ENCODE measurements around the gene CD151.

CD151 gene

DNA sequence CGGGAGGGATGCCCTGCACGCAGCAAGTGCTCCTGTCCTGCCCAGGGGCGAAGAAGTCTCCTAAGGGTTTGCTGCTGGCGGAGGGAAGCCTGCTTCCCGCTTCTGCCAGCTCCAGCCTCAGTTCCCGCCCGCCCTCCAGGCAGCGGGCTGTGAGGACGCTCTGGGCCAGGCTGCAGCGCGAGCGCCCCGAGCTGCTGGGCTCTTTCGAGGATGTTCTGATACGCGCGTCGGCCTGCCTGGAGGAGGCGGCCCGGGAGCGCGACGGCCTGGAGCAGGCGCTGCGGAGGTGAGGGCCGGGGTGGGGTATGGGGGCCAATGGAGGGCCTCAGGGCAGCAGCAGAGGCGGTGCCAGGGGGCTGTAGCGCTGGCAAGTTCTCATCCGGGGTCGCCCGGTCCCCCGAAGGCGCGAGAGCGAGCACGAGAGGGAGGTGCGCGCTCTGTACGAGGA, 2.9 kb upstream of the CD151 start:
- TF ChIP-seq FOXP2 (optimal IDR thresholded peaks at IDR 0.05; ENCODE audit: borderline replicate concordance, extremely low read depth, extremely low read length, insufficient read depth): no peak
- TF ChIP-seq, protein P1, sequence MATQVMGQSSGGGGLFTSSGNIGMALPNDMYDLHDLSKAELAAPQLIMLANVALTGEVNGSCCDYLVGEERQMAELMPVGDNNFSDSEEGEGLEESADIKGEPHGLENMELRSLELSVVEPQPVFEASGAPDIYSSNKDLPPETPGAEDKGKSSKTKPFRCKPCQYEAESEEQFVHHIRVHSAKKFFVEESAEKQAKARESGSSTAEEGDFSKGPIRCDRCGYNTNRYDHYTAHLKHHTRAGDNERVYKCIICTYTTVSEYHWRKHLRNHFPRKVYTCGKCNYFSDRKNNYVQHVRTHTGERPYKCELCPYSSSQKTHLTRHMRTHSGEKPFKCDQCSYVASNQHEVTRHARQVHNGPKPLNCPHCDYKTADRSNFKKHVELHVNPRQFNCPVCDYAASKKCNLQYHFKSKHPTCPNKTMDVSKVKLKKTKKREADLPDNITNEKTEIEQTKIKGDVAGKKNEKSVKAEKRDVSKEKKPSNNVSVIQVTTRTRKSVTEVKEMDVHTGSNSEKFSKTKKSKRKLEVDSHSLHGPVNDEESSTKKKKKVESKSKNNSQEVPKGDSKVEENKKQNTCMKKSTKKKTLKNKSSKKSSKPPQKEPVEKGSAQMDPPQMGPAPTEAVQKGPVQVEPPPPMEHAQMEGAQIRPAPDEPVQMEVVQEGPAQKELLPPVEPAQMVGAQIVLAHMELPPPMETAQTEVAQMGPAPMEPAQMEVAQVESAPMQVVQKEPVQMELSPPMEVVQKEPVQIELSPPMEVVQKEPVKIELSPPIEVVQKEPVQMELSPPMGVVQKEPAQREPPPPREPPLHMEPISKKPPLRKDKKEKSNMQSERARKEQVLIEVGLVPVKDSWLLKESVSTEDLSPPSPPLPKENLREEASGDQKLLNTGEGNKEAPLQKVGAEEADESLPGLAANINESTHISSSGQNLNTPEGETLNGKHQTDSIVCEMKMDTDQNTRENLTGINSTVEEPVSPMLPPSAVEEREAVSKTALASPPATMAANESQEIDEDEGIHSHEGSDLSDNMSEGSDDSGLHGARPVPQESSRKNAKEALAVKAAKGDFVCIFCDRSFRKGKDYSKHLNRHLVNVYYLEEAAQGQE (IDR thresholded peaks at IDR 0.05; ENCODE audit: insufficient read depth in 1 of 2, low read depth in 2 of 2, low read length in 2 of 2): no peak
- TF ChIP-seq TAF1 (IDR thresholded peaks at IDR 0.05; ENCODE audit: borderline replicate concordance, insufficient read depth, low read length): no peak
- TF ChIP-seq POLR2AphosphoS5 (IDR thresholded peaks at IDR 0.05; ENCODE audit: low read depth, low read length): no peak
- TF ChIP-seq SIN3A (IDR thresholded peaks at IDR 0.05; ENCODE audit: borderline replicate concordance, insufficient read depth, low read length): no peak

DNA sequence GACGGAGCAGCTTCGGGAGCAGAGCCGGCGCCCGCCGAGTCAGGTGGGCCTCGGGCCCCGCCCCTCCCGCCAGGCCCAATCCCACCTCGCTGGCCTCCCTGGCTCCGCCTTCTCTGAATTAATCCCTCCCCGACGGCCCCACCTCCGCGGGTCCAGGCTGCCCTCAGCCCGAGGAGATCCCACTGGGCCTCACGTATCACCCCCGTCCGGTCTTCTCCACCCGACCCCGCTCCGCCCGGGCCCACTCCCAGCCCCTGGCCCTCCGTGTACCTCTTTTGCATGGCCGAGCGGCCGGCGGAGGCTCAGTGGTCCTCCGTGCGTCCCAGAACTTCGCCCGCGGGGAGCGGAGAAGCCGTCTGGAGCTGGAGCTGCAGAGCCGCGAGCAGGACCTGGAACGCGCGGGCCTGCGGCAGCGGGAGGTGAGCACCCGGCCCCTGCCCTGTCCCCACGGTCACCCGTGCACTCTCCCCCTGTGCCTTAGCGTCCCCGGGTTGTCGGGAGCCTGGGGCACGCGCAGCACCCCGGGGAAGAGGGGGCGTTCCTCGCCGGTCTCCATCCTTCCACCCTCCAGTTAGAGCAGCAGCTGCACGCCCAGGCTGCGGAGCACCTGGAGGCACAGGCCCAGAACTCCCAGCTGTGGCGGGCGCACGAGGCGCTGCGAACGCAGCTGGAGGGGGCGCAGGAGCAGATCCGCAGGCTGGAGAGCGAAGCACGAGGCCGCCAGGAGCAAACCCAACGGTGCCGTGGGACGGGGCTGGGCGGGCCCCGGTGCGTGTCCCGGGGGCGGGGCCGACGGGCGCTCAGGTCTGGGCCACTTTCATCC, 2.2 kb upstream of the CD151 start:
- TF ChIP-seq SIN3A (IDR thresholded peaks at IDR 0.05; ENCODE audit: borderline replicate concordance, insufficient read depth, low read length) (no peak), POLR2AphosphoS5 (IDR thresholded peaks at IDR 0.05; ENCODE audit: low read depth, low read length) (no peak), TAF1 (IDR thresholded peaks at IDR 0.05; ENCODE audit: borderline replicate concordance, insufficient read depth, low read length) (no peak), FOXP2 (optimal IDR thresholded peaks at IDR 0.05; ENCODE audit: borderline replicate concordance, extremely low read depth, extremely low read length, insufficient read depth) (no peak)
- TF ChIP-seq, protein P1 (IDR thresholded peaks at IDR 0.05; ENCODE audit: insufficient read depth in 1 of 2, low read depth in 2 of 2, low read length in 2 of 2): no peak

DNA sequence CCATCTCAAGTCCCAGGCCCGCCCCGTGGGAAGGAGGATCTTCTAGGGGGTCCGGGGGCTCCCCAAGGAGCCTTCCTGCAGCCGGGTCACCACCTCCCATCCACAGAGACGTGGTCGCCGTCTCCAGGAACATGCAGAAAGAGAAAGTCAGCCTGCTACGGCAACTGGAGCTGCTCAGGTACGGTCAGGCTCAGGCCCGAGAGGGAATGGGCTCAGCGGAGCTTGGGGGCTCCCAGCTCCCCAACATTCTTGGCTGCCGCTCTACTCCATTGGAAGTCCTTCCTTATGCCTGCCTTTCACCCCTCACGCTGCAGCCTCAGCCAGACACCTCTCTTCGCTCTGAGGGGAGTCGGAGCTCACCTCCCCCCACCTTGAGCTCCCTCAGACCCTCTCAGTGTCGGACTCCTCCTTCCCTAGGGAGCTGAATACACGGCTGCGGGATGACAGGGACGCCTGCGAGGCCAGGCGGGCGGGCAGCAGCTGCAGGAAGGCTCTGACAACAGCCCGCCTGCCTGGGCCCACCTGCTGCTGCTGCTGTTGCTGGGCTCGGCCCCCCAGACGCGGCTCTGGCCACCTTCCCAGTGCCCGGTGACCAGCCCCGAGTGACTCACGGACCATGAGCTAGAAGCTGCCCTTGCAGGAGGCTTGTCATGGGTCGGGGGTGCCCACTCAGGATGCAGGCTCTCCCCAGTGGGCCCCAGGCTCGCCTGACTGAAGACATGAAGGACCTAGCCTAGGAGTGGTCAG, 1.5 kb upstream of the CD151 start:
- TF ChIP-seq SIN3A (IDR thresholded peaks at IDR 0.05; ENCODE audit: borderline replicate concordance, insufficient read depth, low read length): no peak
- TF ChIP-seq FOXP2 (optimal IDR thresholded peaks at IDR 0.05; ENCODE audit: borderline replicate concordance, extremely low read depth, extremely low read length, insufficient read depth): no peak

DNA sequence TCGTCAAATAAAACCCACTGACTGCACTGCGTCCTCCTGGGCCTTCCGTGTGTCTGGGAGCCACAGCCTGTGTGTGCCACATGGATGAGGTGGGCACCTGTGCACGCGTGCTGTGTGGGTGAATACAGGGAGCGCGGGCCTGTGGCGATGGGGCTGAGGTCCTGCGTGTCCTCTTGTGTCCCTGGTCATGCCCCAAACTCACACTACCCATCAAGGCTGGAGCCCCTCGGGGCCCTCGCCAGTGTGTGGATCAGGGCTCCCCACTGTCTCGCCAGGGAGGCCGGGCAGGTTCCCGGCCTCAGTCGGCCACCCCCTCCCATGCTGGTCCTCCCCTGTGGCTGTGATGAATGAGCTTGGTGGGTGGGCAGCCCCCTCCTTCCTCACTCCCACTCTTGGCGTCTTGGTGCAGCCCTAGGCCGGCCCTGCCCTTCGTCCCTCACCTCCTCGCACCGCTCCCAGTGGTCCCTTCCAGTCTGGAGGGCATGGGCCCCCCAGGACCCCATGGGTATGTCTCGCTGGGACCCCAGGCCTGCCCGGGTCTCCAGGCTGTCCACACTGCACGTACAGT, 707 bp upstream of the CD151 start:
- TF ChIP-seq POLR2AphosphoS5 (IDR thresholded peaks at IDR 0.05; ENCODE audit: low read depth, low read length) (no peak), SIN3A (IDR thresholded peaks at IDR 0.05; ENCODE audit: borderline replicate concordance, insufficient read depth, low read length) (no peak), TAF1 (IDR thresholded peaks at IDR 0.05; ENCODE audit: borderline replicate concordance, insufficient read depth, low read length) (no peak), FOXP2 (optimal IDR thresholded peaks at IDR 0.05; ENCODE audit: borderline replicate concordance, extremely low read depth, extremely low read length, insufficient read depth) (no peak)
- TF ChIP-seq, protein P1 (IDR thresholded peaks at IDR 0.05; ENCODE audit: insufficient read depth in 1 of 2, low read depth in 2 of 2, low read length in 2 of 2): no peak

DNA sequence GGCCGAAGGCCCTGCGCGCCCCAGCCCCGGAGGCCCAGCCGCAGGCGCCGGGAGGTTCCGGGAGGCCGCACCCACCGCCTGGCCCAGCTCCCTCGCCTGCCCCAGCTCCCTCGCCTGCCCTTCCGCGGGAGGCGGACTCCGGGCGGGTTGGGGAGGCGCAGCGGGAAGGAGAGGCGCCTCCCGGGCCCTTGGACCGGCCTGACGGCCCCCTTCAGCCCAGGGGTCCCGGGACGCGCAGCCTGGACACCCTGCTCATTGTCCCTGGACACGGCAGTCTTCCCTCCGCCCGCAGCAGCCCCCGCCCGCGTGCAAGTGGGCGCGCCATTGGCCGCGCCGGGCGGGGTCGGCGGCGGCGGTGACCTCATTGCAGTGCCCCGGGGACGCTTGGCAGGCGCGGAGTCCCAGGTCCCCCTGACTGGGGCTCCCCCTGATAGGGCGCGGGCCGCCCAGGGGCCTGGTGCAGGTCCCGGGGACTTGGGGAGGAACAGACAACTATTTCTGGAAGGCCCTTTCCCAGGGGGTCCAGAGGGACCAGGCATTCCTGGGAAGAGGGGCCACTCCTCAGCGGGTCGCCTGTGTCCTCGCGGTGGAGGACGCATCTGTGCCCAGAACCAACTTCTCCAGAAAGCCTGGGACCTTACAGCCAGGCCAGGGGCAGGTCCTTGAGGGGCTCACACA, 501 bp downstream of the CD151 start:
- TF ChIP-seq SIN3A (IDR thresholded peaks at IDR 0.05; ENCODE audit: borderline replicate concordance, insufficient read depth, low read length) (no peak; the same call in 1 of the 2 replicates), TAF1 (IDR thresholded peaks at IDR 0.05; ENCODE audit: borderline replicate concordance, insufficient read depth, low read length) (no peak; the same call in 1 of the 2 replicates), FOXP2 (optimal IDR thresholded peaks at IDR 0.05; ENCODE audit: borderline replicate concordance, extremely low read depth, extremely low read length, insufficient read depth) (no peak)
- TF ChIP-seq, protein P1 (IDR thresholded peaks at IDR 0.05; ENCODE audit: insufficient read depth in 1 of 2, low read depth in 2 of 2, low read length in 2 of 2): no peak

Data from PFSK-1 (cell line).